Fibroblast of lung (primary cell): ENCODE data around the gene EPB41L5. TPM values are rescaled to one million over a fixed set of nuclear protein-coding genes. Genes with fewer than 3 reads are reported as not detected.

Experiments used
- DNase-seq, 2 donors: peaks; one replicate each; pipeline versions ENCODE4 v3.0.0 to v3.0.0-alpha.2; 2010; ENCODE audit warnings: low read depth in 2 of 2
- H2AFZ ChIP-seq: 2 replicates; pipeline ENCODE4 v1.5.1; 2012; ENCODE audit warnings: low read length, control low read depth, inconsistent platforms
- H3K27ac ChIP-seq: 2 replicates; pipeline ENCODE4 v1.5.1; 2011; ENCODE audit warnings: low read length, control low read depth; ENCODE audit not compliant: insufficient read depth
- H3K27me3 ChIP-seq: 2 replicates; pipeline ENCODE4 v1.5.1; 2011; ENCODE audit warnings: mild to moderate bottlenecking, low read length; ENCODE audit not compliant: control insufficient read depth, insufficient read depth
- H3K36me3 ChIP-seq: 2 replicates; pipeline ENCODE4 v1.5.1; 2011; ENCODE audit warnings: low read length; ENCODE audit not compliant: control insufficient read depth, insufficient read depth
- H3K4me1 ChIP-seq: 2 replicates; pipeline ENCODE4 v1.5.1; 2011; ENCODE audit warnings: low read length; ENCODE audit not compliant: control insufficient read depth, insufficient read depth; ENCODE audit errors: extremely low read depth
- H3K4me2 ChIP-seq: 2 replicates; pipeline ENCODE4 v1.5.1; 2011; ENCODE audit warnings: low read length, control low read depth; ENCODE audit not compliant: insufficient read depth; ENCODE audit errors: extremely low read depth
- H3K4me3 ChIP-seq, 4 experiments: fragments of 200-600 bp in 1 of 4; sonication (generic) in 1 of 4; replicated peaks in 1 of 4; 2 replicates each; pipeline ENCODE4 v1.5.1; 2011 to 2016; ENCODE audit warnings: low read length in 4 of 4, low read depth in 3 of 4, mild to moderate bottlenecking in 3 of 4, control low read depth in 2 of 4, inconsistent platforms in 1 of 4, mixed read lengths in 1 of 4; ENCODE audit not compliant: insufficient read depth in 1 of 4; ENCODE audit errors: control extremely low read depth in 1 of 4
- H3K79me2 ChIP-seq: 2 replicates; pipeline ENCODE4 v1.5.1; 2012; ENCODE audit warnings: mild to moderate bottlenecking, low read length, inconsistent platforms; ENCODE audit not compliant: control insufficient read depth, insufficient read depth
- H3K9ac ChIP-seq: 2 replicates; pipeline ENCODE4 v1.5.1; 2011; ENCODE audit warnings: mild to moderate bottlenecking, low read length, control low read depth; ENCODE audit not compliant: insufficient read depth
- H3K9me3 ChIP-seq: 2 replicates; pipeline ENCODE4 v1.5.1; 2012; ENCODE audit warnings: low read depth, low read length; ENCODE audit not compliant: control insufficient read depth, insufficient read depth
- H4K20me1 ChIP-seq: 2 replicates; pipeline ENCODE4 v1.5.1; 2011; ENCODE audit warnings: low read length; ENCODE audit not compliant: control insufficient read depth, insufficient read depth; ENCODE audit errors: extremely low read depth
- EZH2 ChIP-seq: IDR thresholded peaks from 2 replicates; pipeline ENCODE4 v1.5.1; 2012; ENCODE audit warnings: low read length, control low read depth, mild to moderate bottlenecking; ENCODE audit errors: missing control alignments
- polyA plus RNA-seq, 2 donors: library from polyadenylated mRNA; depleted of rRNA in 1 of 2; stranded (reverse) in 1 of 2; unstranded in 1 of 2; fragments of >200 nt; gene quantifications; 2 replicates each; pipeline ENCODE4 v1.2.1, GENCODE V29; 2011 to 2012; ENCODE audit warnings: missing spikeins in 1 of 2
- total RNA-seq: library from RNA; depleted of rRNA; stranded (reverse); fragments of >200 nt; gene quantifications from 2 replicates; pipeline ENCODE4 v1.2.1, GENCODE V29; 2014
- TF ChIP-seq, protein P1 (sequence below), 2 donors: IDR thresholded peaks in 1 of 2; conservative IDR thresholded peaks in 1 of 2; 1 replicate in 1 of 2; 2 replicates in 1 of 2; pipeline ENCODE4 v1.5.1; 2011 to 2012; ENCODE audit warnings: low read length in 2 of 2, control low read depth in 1 of 2, inconsistent platforms in 1 of 2, low read depth in 1 of 2, mild to moderate bottlenecking in 1 of 2

EPB41L5 gene
- total and polyA plus RNA-seq, 2 donors (not counting 1 experiment from before 2014, with no cell fraction given) = 10.6 to 16.2 TPM

DNA sequence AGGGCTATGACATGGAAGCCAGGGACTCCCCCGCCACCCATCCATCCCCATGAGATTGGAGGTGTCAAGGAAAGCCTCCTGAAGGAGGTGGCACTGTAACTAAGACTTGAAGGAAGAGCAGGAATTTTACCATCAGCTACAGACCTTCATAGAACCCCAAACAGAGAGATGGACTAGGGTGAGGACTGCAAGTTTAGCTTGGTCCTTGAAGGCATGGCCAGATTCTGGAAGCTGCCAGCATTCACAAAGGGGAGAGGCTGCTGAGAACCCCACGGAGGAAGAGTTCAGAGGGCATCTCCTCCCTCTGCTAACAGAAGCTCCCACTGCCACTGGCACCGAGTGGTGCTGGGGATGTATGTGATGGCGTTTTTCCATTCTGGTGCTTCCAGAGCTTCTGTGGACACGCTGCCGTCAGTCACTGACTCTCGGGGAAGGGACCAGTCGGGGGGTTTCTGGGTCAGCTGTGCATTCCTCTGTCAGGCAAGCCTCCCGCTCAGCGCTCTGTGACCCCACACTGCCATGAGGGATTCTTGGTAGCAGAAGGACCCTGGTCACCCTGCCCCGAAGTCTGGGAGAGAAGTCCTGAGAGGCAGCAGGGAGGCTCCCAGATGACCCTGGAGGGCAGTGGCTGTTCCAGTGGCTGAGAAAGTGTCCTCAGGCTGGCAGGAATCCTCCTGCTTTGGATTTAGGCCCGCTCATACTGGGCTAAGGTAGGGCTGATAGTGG lies 192.2 kb downstream of the EPB41L5 start:
- H3K4me2 ChIP-seq = no peak overlapping the region
- peaks cover 3% of the 10 kb centered on the region for H3K27me3 ChIP-seq
- no peak overlapping the region for H2AFZ ChIP-seq
- H3K4me1 ChIP-seq = no peaks in the 10 kb centered on the region
- no peaks in the 10 kb centered on the region for H3K9me3 ChIP-seq
- no peaks in the 10 kb centered on the region for H4K20me1 ChIP-seq
- H3K4me3 ChIP-seq = no peak overlapping the region
- H3K36me3 ChIP-seq = no peaks in the 10 kb centered on the region
- no peak overlapping the region for H3K9ac ChIP-seq
- TF ChIP-seq, protein P1, sequence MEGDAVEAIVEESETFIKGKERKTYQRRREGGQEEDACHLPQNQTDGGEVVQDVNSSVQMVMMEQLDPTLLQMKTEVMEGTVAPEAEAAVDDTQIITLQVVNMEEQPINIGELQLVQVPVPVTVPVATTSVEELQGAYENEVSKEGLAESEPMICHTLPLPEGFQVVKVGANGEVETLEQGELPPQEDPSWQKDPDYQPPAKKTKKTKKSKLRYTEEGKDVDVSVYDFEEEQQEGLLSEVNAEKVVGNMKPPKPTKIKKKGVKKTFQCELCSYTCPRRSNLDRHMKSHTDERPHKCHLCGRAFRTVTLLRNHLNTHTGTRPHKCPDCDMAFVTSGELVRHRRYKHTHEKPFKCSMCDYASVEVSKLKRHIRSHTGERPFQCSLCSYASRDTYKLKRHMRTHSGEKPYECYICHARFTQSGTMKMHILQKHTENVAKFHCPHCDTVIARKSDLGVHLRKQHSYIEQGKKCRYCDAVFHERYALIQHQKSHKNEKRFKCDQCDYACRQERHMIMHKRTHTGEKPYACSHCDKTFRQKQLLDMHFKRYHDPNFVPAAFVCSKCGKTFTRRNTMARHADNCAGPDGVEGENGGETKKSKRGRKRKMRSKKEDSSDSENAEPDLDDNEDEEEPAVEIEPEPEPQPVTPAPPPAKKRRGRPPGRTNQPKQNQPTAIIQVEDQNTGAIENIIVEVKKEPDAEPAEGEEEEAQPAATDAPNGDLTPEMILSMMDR (conservative IDR thresholded peaks at IDR 0.05 in 1 of 2, IDR thresholded peaks at IDR 0.05 in 1 of 2; ENCODE audit: low read depth in 1 of 2, low read length in 2 of 2) = no peak
- TF ChIP-seq EZH2 = no peak
- H3K27ac ChIP-seq = no peak overlapping the region
- no peaks in the 10 kb centered on the region for H3K79me2 ChIP-seq
- no peak for DNase-seq

DNA sequence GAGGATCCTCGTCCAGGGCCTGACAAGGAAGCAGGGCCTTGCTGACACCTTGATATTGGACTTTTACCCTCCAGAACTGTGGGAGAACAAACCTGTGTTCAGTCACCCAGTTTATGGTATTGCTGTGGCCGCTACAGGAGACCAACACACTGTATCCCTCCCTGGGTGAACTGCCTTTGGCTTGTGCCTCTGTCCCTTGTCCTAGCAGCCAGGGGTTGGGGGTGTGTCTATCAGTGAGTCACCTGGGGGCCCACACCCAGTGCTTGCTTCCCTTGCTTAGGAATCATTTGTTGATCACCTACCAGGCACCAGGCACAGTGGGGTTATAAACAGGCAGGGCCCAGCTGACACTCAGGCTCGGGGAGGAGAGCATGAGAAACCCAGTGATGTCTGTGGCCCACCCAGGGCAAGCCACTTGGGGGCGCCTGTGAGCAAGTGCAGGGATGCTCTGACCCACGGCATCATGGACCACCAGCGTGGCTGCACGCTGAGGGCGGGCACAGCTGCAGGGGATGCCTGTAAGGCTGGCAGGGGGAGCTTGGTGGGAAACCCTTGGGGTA lies 193.2 kb downstream of the EPB41L5 start:
- no peak overlapping the region for H3K4me2 ChIP-seq
- no peaks in the 10 kb centered on the region for H3K36me3 ChIP-seq
- no peak overlapping the region for H3K9ac ChIP-seq
- H3K27ac ChIP-seq = no peak overlapping the region
- H2AFZ ChIP-seq = no peak overlapping the region
- H3K9me3 ChIP-seq = no peaks in the 10 kb centered on the region
- no peaks in the 10 kb centered on the region for H3K4me1 ChIP-seq
- H3K27me3 ChIP-seq = peaks cover 3% of the 10 kb centered on the region
- H3K4me3 ChIP-seq = no peak overlapping the region
- no peak for DNase-seq
- H3K79me2 ChIP-seq = no peaks in the 10 kb centered on the region
- TF ChIP-seq EZH2 = no peak
- TF ChIP-seq, protein P1 (conservative IDR thresholded peaks at IDR 0.05 in 1 of 2, IDR thresholded peaks at IDR 0.05 in 1 of 2; ENCODE audit: low read depth in 1 of 2, low read length in 2 of 2) = peak in 1 of 2 donors; percentile 45
- no peaks in the 10 kb centered on the region for H4K20me1 ChIP-seq

- H2AFZ ChIP-seq = no peak overlapping the region
- peaks cover 1% of the 10 kb centered on the region for H3K27me3 ChIP-seq
- H4K20me1 ChIP-seq = no peaks in the 10 kb centered on the region
- no peak overlapping the region for H3K9ac ChIP-seq
- DNase-seq = no peak
- no peaks in the 10 kb centered on the region for H3K9me3 ChIP-seq
- H3K36me3 ChIP-seq = no peaks in the 10 kb centered on the region
- H3K4me2 ChIP-seq = no peak overlapping the region
- TF ChIP-seq, protein P1 (conservative IDR thresholded peaks at IDR 0.05 in 1 of 2, IDR thresholded peaks at IDR 0.05 in 1 of 2; ENCODE audit: low read depth in 1 of 2, low read length in 2 of 2) = no peak
- no peak for TF ChIP-seq EZH2
- no peak overlapping the region for H3K27ac ChIP-seq
- no peak overlapping the region for H3K4me3 ChIP-seq
- no peaks in the 10 kb centered on the region for H3K79me2 ChIP-seq
- no peaks in the 10 kb centered on the region for H3K4me1 ChIP-seq
These were observed 195.8 kb downstream of the EPB41L5 start for GRCh38 chr2:120208381-120209353.
